Neuronal stem cell (in vitro differentiated cells): ENCODE results near the gene TRNAU1AP.
"Not testable (repeated sequence)": the region's sequence is repeated elsewhere in the genome, so short reads cannot be mapped to it uniquely, and the experiment has no call there.

Source experiments
- DNase-seq: peaks from one replicate; pipeline ENCODE4 v3.0.0-alpha.2; 2013; ENCODE audit warnings: low spot score
- H2AFZ ChIP-seq: one replicate; pipeline ENCODE4 v1.6.1; 2013; ENCODE audit warnings: mild to moderate bottlenecking, low read length, inconsistent platforms
- H2AK5ac ChIP-seq: 2 replicates; pipeline ENCODE4 v1.6.1; 2013; ENCODE audit warnings: low read depth, mild to moderate bottlenecking, inconsistent platforms, low read length, moderate library complexity, mixed read lengths
- H2BK120ac ChIP-seq: 2 replicates; pipeline ENCODE4 v1.6.1; 2013; ENCODE audit warnings: low read depth, mild to moderate bottlenecking, inconsistent platforms, low read length, moderate library complexity, mixed read lengths
- H2BK12ac ChIP-seq: one replicate; pipeline ENCODE4 v1.6.1; 2013; ENCODE audit warnings: low read length, inconsistent platforms
- H2BK15ac ChIP-seq: 2 replicates; pipeline ENCODE4 v1.6.1; 2013; ENCODE audit warnings: mild to moderate bottlenecking, low read length, inconsistent platforms, mixed read lengths
- H2BK5ac ChIP-seq: one replicate; pipeline ENCODE4 v1.6.1; 2013; ENCODE audit warnings: inconsistent platforms, mild to moderate bottlenecking, low read length, moderate library complexity
- H3K14ac ChIP-seq: one replicate; pipeline ENCODE4 v1.6.1; 2013; ENCODE audit warnings: low read length, inconsistent platforms
- H3K18ac ChIP-seq: 2 replicates; pipeline ENCODE4 v1.6.1; 2013; ENCODE audit warnings: low read length, inconsistent platforms
- H3K23ac ChIP-seq: 2 replicates; pipeline ENCODE4 v1.6.1; 2013; ENCODE audit warnings: low read depth, mild to moderate bottlenecking, mixed read lengths, low read length, inconsistent platforms; ENCODE audit not compliant: poor library complexity
- H3K27ac ChIP-seq: replicated peaks from 3 replicates; pipeline ENCODE4 v1.5.1; 2013; ENCODE audit warnings: low read length, inconsistent platforms
- H3K27me3 ChIP-seq, 3 experiments: 2 replicates each; pipeline ENCODE4 v1.6.1; 2013; ENCODE audit warnings: low read length in 3 of 3, mild to moderate bottlenecking in 2 of 3, inconsistent platforms in 1 of 3, low read depth in 1 of 3, mixed read lengths in 1 of 3, moderate library complexity in 1 of 3; ENCODE audit not compliant: control insufficient read depth in 3 of 3, insufficient read depth in 3 of 3
- H3K36me3 ChIP-seq, 2 donors: replicated peaks in 1 of 2; 2 replicates each; pipeline ENCODE4 v1.6.1; 2013; ENCODE audit warnings: low read length in 2 of 2; ENCODE audit not compliant: control insufficient read depth in 2 of 2, insufficient read depth in 2 of 2
- H3K4ac ChIP-seq: 2 replicates; pipeline ENCODE4 v1.6.1; 2013; ENCODE audit warnings: inconsistent platforms, mild to moderate bottlenecking, low read length, moderate library complexity
- H3K4me1 ChIP-seq, 2 donors: 1 replicate in 1 of 2; 2 replicates in 1 of 2; pipeline ENCODE4 v1.6.1; 2013; ENCODE audit warnings: low read length in 2 of 2, low read depth in 1 of 2; ENCODE audit not compliant: control insufficient read depth in 2 of 2, insufficient read depth in 1 of 2
- H3K4me2 ChIP-seq: one replicate; pipeline ENCODE4 v1.6.1; 2013; ENCODE audit warnings: mild to moderate bottlenecking, low read length, inconsistent platforms; ENCODE audit not compliant: insufficient read depth, poor library complexity, severe bottlenecking
- H3K4me3 ChIP-seq, 2 donors: 2 replicates each; pipeline ENCODE4 v1.5.1; 2013; ENCODE audit warnings: low read length in 2 of 2, mild to moderate bottlenecking in 2 of 2, inconsistent platforms in 1 of 2, moderate library complexity in 1 of 2
- H3K79me1 ChIP-seq: one replicate; pipeline ENCODE4 v1.6.1; 2013; ENCODE audit warnings: low read depth, mild to moderate bottlenecking, inconsistent platforms, low read length, moderate library complexity
- H3K9ac ChIP-seq: one replicate; pipeline ENCODE4 v1.6.1; 2013; ENCODE audit warnings: mild to moderate bottlenecking, low read depth, low read length, inconsistent platforms; ENCODE audit not compliant: poor library complexity
- H3K9me3 ChIP-seq, 2 donors: replicated peaks in 1 of 2; 2 replicates each; pipeline versions ENCODE3 to v1.6.1; 2013; ENCODE audit warnings: low read length in 2 of 2, mild to moderate bottlenecking in 2 of 2, inconsistent platforms in 1 of 2, low read depth in 1 of 2, mixed read lengths in 1 of 2, moderate library complexity in 1 of 2; ENCODE audit not compliant: control insufficient read depth in 2 of 2, insufficient read depth in 1 of 2
- H4K8ac ChIP-seq: one replicate; pipeline ENCODE4 v1.6.1; 2013; ENCODE audit warnings: low read depth, mild to moderate bottlenecking, inconsistent platforms, low read length, moderate library complexity
- H4K91ac ChIP-seq: one replicate; pipeline ENCODE4 v1.6.1; 2013; ENCODE audit warnings: low read length, low read depth, mild to moderate bottlenecking, inconsistent platforms; ENCODE audit not compliant: poor library complexity
- WGBS, 2 donors: extraction: QIAGEN DNeasy Blood & Tissue Kit; methylation state at CpG; one replicate each; pipeline ENCODE4 v1.1.7; 2013; ENCODE audit warnings: missing lambda C conversion rate in 2 of 2, mixed read lengths in 1 of 2; ENCODE audit not compliant: insufficient read length in 2 of 2, insufficient replicate concordance in 1 of 2; ENCODE audit errors: extremely low coverage in 2 of 2; 5-methylcytosine and 5-hydroxymethylcytosine counted together

Gene TRNAU1AP

GRCh38 chr1:28514445-28514933, 38.4 kb upstream of the TRNAU1AP start:
- H4K8ac ChIP-seq, H2BK5ac ChIP-seq, H3K23ac ChIP-seq, H2AFZ ChIP-seq, H2AK5ac ChIP-seq, H3K27ac ChIP-seq, DNase-seq, H3K9me3 ChIP-seq, H3K79me1 ChIP-seq, H3K4me1 ChIP-seq, H3K4me3 ChIP-seq, H3K27me3 ChIP-seq, H2BK15ac ChIP-seq, H2BK12ac ChIP-seq, H3K4me2 ChIP-seq, H3K4ac ChIP-seq, H3K18ac ChIP-seq, H3K14ac ChIP-seq, H2BK120ac ChIP-seq, H4K91ac ChIP-seq, H3K9ac ChIP-seq: not testable (repeated sequence)
- peaks cover 22 to 46% of the 10 kb centered on the region in 2 donors for H3K36me3 ChIP-seq
- no CpG with 5 or more reads among the region's 13 CpGs for WGBS, 2 donors

DNA sequence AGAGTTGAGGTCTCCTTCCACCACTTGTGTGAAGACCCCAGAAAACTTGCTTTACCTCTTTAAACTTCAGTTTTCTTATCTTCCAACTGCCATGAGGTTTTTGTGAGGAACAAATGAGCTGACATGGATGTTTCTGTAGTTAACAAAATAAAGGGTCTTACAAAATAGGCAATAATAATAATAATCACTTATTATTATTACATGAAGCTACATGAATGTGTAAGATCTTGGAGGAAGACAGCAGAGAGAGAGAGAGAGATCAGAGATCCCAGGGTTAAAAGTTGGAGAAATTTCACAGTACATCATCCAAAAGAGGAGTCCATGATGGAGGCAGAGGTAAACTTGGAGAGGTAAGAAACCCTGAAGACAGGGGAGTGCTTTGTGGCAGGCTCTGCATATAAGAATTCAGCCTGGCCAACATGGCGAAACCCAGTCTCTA, 36.3 kb upstream of the TRNAU1AP start:
- Histone ChIP-seq H2AFZ (no peak overlapping the region), H3K79me1 (peaks cover 8% of the 10 kb centered on the region), H3K4me3 (no peak overlapping the region), H2BK120ac (no peak overlapping the region), H3K18ac (no peak overlapping the region), H3K4me1 (peaks cover 6 to 7% of the 10 kb centered on the region in 2 donors), H3K4me2 (no peak overlapping the region), H2BK5ac (no peak overlapping the region), H3K23ac (no peak overlapping the region), H2BK15ac (no peak overlapping the region), H3K36me3 (peaks cover 7 to 39% of the 10 kb centered on the region in 2 donors), H2AK5ac (no peak overlapping the region), H4K91ac (no peak overlapping the region), H3K27me3 (no peaks in the 10 kb centered on the region), H3K4ac (no peak overlapping the region), H2BK12ac (no peak overlapping the region), H3K9ac (no peak overlapping the region), H3K9me3 (no peaks in the 10 kb centered on the region), H4K8ac (no peak overlapping the region), H3K27ac (no peak overlapping the region), H3K14ac (no peak overlapping the region)
- no peak for DNase-seq
- WGBS, 2 donors = no CpG with 5 or more reads among the region's 1 CpG

GRCh38 chr1:28517649-28517999, 35.3 kb upstream of the TRNAU1AP start:
- Histone ChIP-seq H2BK15ac (no peak overlapping the region), H2AK5ac (no peak overlapping the region), H3K27me3 (no peaks in the 10 kb centered on the region), H3K4me2 (no peak overlapping the region), H3K79me1 (peaks cover 11% of the 10 kb centered on the region), H3K18ac (no peak overlapping the region), H3K36me3 (peaks cover 6 to 37% of the 10 kb centered on the region in 2 donors), H3K4me3 (peak overlapping the region; percentile 3 to 73), H2BK120ac (no peak overlapping the region), H2AFZ (peak overlapping the region; percentile 96), H3K27ac (no peak overlapping the region), H4K8ac (no peak overlapping the region), H3K4me1 (peaks cover 6 to 7% of the 10 kb centered on the region in 2 donors), H4K91ac (no peak overlapping the region), H2BK5ac (no peak overlapping the region), H3K9me3 (no peaks in the 10 kb centered on the region), H3K23ac (no peak overlapping the region), H3K4ac (no peak overlapping the region), H3K14ac (peak overlapping the region; percentile 12), H2BK12ac (no peak overlapping the region), H3K9ac (no peak overlapping the region)
- no CpG with 5 or more reads among the region's 7 CpGs for WGBS, 2 donors
- DNase-seq = no peak

- Histone ChIP-seq H3K9me3 (no peaks in the 10 kb centered on the region), H3K27me3 (no peaks in the 10 kb centered on the region), H2BK15ac (no peak overlapping the region), H3K14ac (peak overlapping the region; percentile 92), H3K23ac (peak overlapping the region; percentile 96), H2AFZ (peak overlapping the region; percentile 96), H2BK120ac (no peak overlapping the region), H3K4me2 (peak overlapping the region; percentile 70), H4K8ac (no peak overlapping the region), H3K27ac (peak overlapping the region; percentile 91), H2AK5ac (no peak overlapping the region), H3K36me3 (peaks cover 6 to 33% of the 10 kb centered on the region in 2 donors), H4K91ac (no peak overlapping the region), H3K4me3 (peak overlapping the region; percentile 73 to 94), H3K9ac (peak overlapping the region; percentile 99), H2BK12ac (no peak overlapping the region), H3K18ac (peak overlapping the region; percentile 99), H2BK5ac (no peak overlapping the region), H3K79me1 (peaks cover 11% of the 10 kb centered on the region), H3K4me1 (peaks cover 6 to 7% of the 10 kb centered on the region in 2 donors), H3K4ac (no peak overlapping the region)
- WGBS, 2 donors = no CpG with 5 or more reads among the region's 92 CpGs
- peak; percentile 89 for DNase-seq
Measured at GRCh38 chr1:28518000-28518744, 34.7 kb upstream of the TRNAU1AP start.
